SH-SY5Y (cell line): ENCODE data around the gene POLR2F.

Source experiments
- GATA2 ChIP-seq: IDR thresholded peaks from 2 replicates; pipeline ENCODE4 v1.6.1; 2011; ENCODE audit warnings: mild to moderate bottlenecking, low read depth, low read length
- GATA3 ChIP-seq: IDR thresholded peaks from 2 replicates; pipeline ENCODE4 v1.6.1; 2011; ENCODE audit warnings: low read depth, mild to moderate bottlenecking, low read length, moderate library complexity

POLR2F gene

GRCh38 chr22:37959231-37959825 lies 5.8 kb downstream of the POLR2F start:
- TF ChIP-seq GATA3 (no peak), GATA2 (no peak)

GRCh38 chr22:37961062-37961461 lies 7.6 kb downstream of the POLR2F start:
- TF ChIP-seq GATA2 = no peak
- no peak for TF ChIP-seq GATA3

- TF ChIP-seq GATA2 = no peak
- no peak for TF ChIP-seq GATA3
These were observed 12.6 kb downstream of the POLR2F start for GRCh38 chr22:37965940-37966664.

- TF ChIP-seq GATA2 = no peak
- no peak for TF ChIP-seq GATA3
These were observed 13.6 kb downstream of the POLR2F start for GRCh38 chr22:37967147-37967546.

- TF ChIP-seq GATA3 (no peak), GATA2 (no peak)
These were observed 14.3 kb downstream of the POLR2F start for GRCh38 chr22:37967637-37968451.

GRCh38 chr22:37968452-37969251 lies 15.2 kb downstream of the POLR2F start:
- TF ChIP-seq GATA3 (no peak), GATA2 (no peak)

GRCh38 chr22:37970864-37971263 lies 17.4 kb downstream of the POLR2F start:
- TF ChIP-seq GATA3 (no peak), GATA2 (no peak)

GRCh38 chr22:37971475-37972434 lies 18.3 kb downstream of the POLR2F start:
- no peak for TF ChIP-seq GATA2
- TF ChIP-seq GATA3 = no peak

GRCh38 chr22:37972527-37972926 lies 19.0 kb downstream of the POLR2F start:
- TF ChIP-seq GATA2 (no peak), GATA3 (no peak)

- TF ChIP-seq GATA2 (no peak), GATA3 (no peak)
These were observed 20.0 kb downstream of the POLR2F start for GRCh38 chr22:37973271-37974170.

- no peak for TF ChIP-seq GATA3
- no peak for TF ChIP-seq GATA2
These were observed 21.7 kb downstream of the POLR2F start for GRCh38 chr22:37975153-37975552.

- TF ChIP-seq GATA3 = no peak
- no peak for TF ChIP-seq GATA2
These were observed 23.0 kb downstream of the POLR2F start for GRCh38 chr22:37976547-37976946.

- no peak for TF ChIP-seq GATA2
- no peak for TF ChIP-seq GATA3
These were observed 26.3 kb downstream of the POLR2F start for GRCh38 chr22:37979782-37980181.
